ENCODE measurements around the gene MMP19.
"Not testable (repeated sequence)": the region's sequence is repeated elsewhere in the genome, so short reads cannot be mapped to it uniquely, and the experiment has no call there.

Gene MMP19

GRCh38 chr12:55842681-55843429 is at the start of gene MMP19:
MMP19 (minus strand) TSS chr12:55842936; CDS start chr12:55842830, 106 bp downstream.
- no peak for DNase-seq (ENCODE audit: low spot score)

GRCh38 chr12:55891310-55891709 is 48.6 kb upstream of the MMP19 start:
- DNase-seq (ENCODE audit: low spot score), result no peak

- DNase-seq (ENCODE audit: low spot score), result no peak
Observed at GRCh38 chr12:55885113-55885512, 42.4 kb upstream of the MMP19 start.

- DNase-seq (ENCODE audit: low spot score), result no peak
Observed at GRCh38 chr12:55877824-55878223, 35.1 kb upstream of the MMP19 start.

- DNase-seq (ENCODE audit: low spot score), result no peak
Observed at GRCh38 chr12:55875704-55876467, 33.1 kb upstream of the MMP19 start.

GRCh38 chr12:55874443-55874842 is 31.7 kb upstream of the MMP19 start:
- DNase-seq (ENCODE audit: low spot score), result no peak

- not testable (repeated sequence) for DNase-seq (ENCODE audit: low spot score)
Observed at GRCh38 chr12:55866454-55867004, 23.8 kb upstream of the MMP19 start.

- no peak for DNase-seq (ENCODE audit: low spot score)
Observed at GRCh38 chr12:55865327-55865726, 22.6 kb upstream of the MMP19 start.

GRCh38 chr12:55862931-55863330 is 20.2 kb upstream of the MMP19 start:
- not testable (repeated sequence) for DNase-seq (ENCODE audit: low spot score)

GRCh38 chr12:55862286-55862685 is 19.6 kb upstream of the MMP19 start:
- DNase-seq (ENCODE audit: low spot score), result no peak

- no peak for DNase-seq (ENCODE audit: low spot score)
Observed at GRCh38 chr12:55861871-55862270, 19.1 kb upstream of the MMP19 start.

GRCh38 chr12:55861396-55861795 is 18.7 kb upstream of the MMP19 start:
- no peak for DNase-seq (ENCODE audit: low spot score)

- DNase-seq (ENCODE audit: low spot score), result no peak
Observed at GRCh38 chr12:55852740-55853139, 10.0 kb upstream of the MMP19 start.

GRCh38 chr12:55850893-55851292 is 8.2 kb upstream of the MMP19 start:
- DNase-seq (ENCODE audit: low spot score), result no peak

GRCh38 chr12:55850401-55850800 is 7.7 kb upstream of the MMP19 start:
- DNase-seq (ENCODE audit: low spot score), result no peak

GRCh38 chr12:55849616-55850343 is 7.0 kb upstream of the MMP19 start:
- no peak for DNase-seq (ENCODE audit: low spot score)

- DNase-seq (ENCODE audit: low spot score), result no peak
Observed at GRCh38 chr12:55847603-55848291, 5.0 kb upstream of the MMP19 start.

GRCh38 chr12:55847033-55847432 is 4.3 kb upstream of the MMP19 start:
- DNase-seq (ENCODE audit: low spot score), result no peak

- DNase-seq (ENCODE audit: low spot score), result no peak
Observed at GRCh38 chr12:55845785-55846496, 3.2 kb upstream of the MMP19 start.

- DNase-seq (ENCODE audit: low spot score), result no peak
Observed at GRCh38 chr12:55845361-55845760, 2.6 kb upstream of the MMP19 start.

GRCh38 chr12:55844961-55845360 is 2.2 kb upstream of the MMP19 start:
- no peak for DNase-seq (ENCODE audit: low spot score)
